DND-41 (cell line): ENCODE results near the gene ATP9A.

ENCODE experiments used
- ATAC-seq: fragments of 200-7000 bp; cut with Tn5 transposase; 3 replicates; pipeline ENCODE4 v1.9.1; 2021; ENCODE audit warnings: low read depth; ENCODE audit not compliant: insufficient read depth
- DNase-seq: peaks from one replicate; pipeline ENCODE4 v3.0.0-alpha.2; 2020
- H2AFZ ChIP-seq: 2 replicates; pipeline ENCODE4 v1.6.0; 2012; ENCODE audit warnings: low read depth, low read length
- H3K27ac ChIP-seq: 2 replicates; pipeline ENCODE4 v1.5.1; 2012; ENCODE audit warnings: low read length, inconsistent platforms
- H3K27me3 ChIP-seq: fragments of 200-600 bp; sonication (generic); 2 replicates; pipeline ENCODE4 v1.6.0; 2012; ENCODE audit warnings: low read length, mild to moderate bottlenecking, inconsistent platforms; ENCODE audit not compliant: insufficient read depth, poor library complexity
- H3K36me3 ChIP-seq: 2 replicates; pipeline ENCODE4 v1.5.1; 2012; ENCODE audit warnings: low read length, inconsistent platforms; ENCODE audit not compliant: insufficient read depth
- H3K4me1 ChIP-seq: 2 replicates; pipeline ENCODE4 v1.5.1; 2012; ENCODE audit warnings: mild to moderate bottlenecking, low read length; ENCODE audit not compliant: insufficient read depth
- H3K4me2 ChIP-seq: 2 replicates; pipeline ENCODE4 v1.6.0; 2012; ENCODE audit warnings: mild to moderate bottlenecking, moderate library complexity, low read length, inconsistent platforms; ENCODE audit not compliant: insufficient read depth
- H3K4me3 ChIP-seq, 2 experiments: fragments of 200-600 bp in 1 of 2; shearing (Covaris generic) in 1 of 2; 2 replicates each; pipeline ENCODE4 v1.5.1; 2012 to 2016; ENCODE audit warnings: inconsistent platforms in 2 of 2, low read length in 2 of 2, mild to moderate bottlenecking in 2 of 2, low read depth in 1 of 2, moderate library complexity in 1 of 2
- H3K79me2 ChIP-seq: 2 replicates; pipeline ENCODE4 v1.6.0; 2012; ENCODE audit warnings: low read length, inconsistent platforms; ENCODE audit not compliant: insufficient read depth
- H3K9ac ChIP-seq: 2 replicates; pipeline ENCODE4 v1.6.0; 2012; ENCODE audit warnings: low read depth, mild to moderate bottlenecking, inconsistent platforms, low read length, moderate library complexity
- H3K9me3 ChIP-seq: 2 replicates; pipeline ENCODE4 v1.5.1; 2012; ENCODE audit warnings: low read length, moderate library complexity, mild to moderate bottlenecking, inconsistent platforms; ENCODE audit not compliant: insufficient read depth, severe bottlenecking
- H4K20me1 ChIP-seq: 2 replicates; pipeline ENCODE4 v1.6.0; 2012; ENCODE audit warnings: low read length; ENCODE audit not compliant: insufficient read depth
- EZH2 ChIP-seq: IDR thresholded peaks from 3 replicates; pipeline ENCODE4 v1.6.1; 2012; ENCODE audit warnings: borderline replicate concordance, low read depth, mild to moderate bottlenecking, moderate library complexity, low read length, inconsistent platforms; ENCODE audit not compliant: severe bottlenecking
- TF ChIP-seq, protein P1 (sequence below): IDR thresholded peaks from 2 replicates; pipeline ENCODE4 v1.5.1; 2012; ENCODE audit warnings: borderline replicate concordance, low read length, moderate library complexity, mild to moderate bottlenecking; ENCODE audit not compliant: poor library complexity, severe bottlenecking; ENCODE audit errors: extremely low read depth

Gene ATP9A

DNA sequence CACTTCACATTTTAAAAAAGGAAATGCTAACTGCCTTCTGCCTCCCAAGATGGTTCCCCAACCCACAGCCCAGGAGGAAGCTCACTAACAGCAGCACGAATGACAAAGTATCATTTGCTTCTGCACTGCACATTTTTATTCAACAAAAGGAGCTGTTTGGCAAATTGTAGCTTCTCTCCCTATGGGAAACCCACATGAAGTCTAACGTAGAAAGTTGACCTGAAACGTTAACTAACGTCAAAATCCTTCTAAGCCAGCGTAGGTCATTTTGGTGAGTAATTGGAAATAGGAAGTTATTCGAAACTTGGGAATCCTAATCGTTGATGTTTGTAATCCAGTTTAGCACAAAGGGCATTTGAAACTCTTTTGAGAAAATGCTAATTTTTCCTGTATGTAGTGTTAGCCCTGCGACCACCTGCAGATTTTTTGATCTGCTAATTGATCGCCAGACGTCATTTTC lies 31.2 kb upstream of the ATP9A start:
- ATAC-seq (no peak), DNase-seq (no peak)
- Histone ChIP-seq H3K27ac (no peak overlapping the region), H3K9me3 (no peaks in the 10 kb centered on the region), H3K36me3 (no peaks in the 10 kb centered on the region), H3K9ac (no peak overlapping the region), H2AFZ (no peak overlapping the region), H4K20me1 (no peaks in the 10 kb centered on the region), H3K79me2 (no peaks in the 10 kb centered on the region), H3K4me1 (no peaks in the 10 kb centered on the region), H3K4me2 (no peak overlapping the region), H3K4me3 (no peak overlapping the region), H3K27me3 (no peaks in the 10 kb centered on the region)
- no peak for TF ChIP-seq EZH2
- TF ChIP-seq, protein P1, sequence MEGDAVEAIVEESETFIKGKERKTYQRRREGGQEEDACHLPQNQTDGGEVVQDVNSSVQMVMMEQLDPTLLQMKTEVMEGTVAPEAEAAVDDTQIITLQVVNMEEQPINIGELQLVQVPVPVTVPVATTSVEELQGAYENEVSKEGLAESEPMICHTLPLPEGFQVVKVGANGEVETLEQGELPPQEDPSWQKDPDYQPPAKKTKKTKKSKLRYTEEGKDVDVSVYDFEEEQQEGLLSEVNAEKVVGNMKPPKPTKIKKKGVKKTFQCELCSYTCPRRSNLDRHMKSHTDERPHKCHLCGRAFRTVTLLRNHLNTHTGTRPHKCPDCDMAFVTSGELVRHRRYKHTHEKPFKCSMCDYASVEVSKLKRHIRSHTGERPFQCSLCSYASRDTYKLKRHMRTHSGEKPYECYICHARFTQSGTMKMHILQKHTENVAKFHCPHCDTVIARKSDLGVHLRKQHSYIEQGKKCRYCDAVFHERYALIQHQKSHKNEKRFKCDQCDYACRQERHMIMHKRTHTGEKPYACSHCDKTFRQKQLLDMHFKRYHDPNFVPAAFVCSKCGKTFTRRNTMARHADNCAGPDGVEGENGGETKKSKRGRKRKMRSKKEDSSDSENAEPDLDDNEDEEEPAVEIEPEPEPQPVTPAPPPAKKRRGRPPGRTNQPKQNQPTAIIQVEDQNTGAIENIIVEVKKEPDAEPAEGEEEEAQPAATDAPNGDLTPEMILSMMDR = no peak

DNA sequence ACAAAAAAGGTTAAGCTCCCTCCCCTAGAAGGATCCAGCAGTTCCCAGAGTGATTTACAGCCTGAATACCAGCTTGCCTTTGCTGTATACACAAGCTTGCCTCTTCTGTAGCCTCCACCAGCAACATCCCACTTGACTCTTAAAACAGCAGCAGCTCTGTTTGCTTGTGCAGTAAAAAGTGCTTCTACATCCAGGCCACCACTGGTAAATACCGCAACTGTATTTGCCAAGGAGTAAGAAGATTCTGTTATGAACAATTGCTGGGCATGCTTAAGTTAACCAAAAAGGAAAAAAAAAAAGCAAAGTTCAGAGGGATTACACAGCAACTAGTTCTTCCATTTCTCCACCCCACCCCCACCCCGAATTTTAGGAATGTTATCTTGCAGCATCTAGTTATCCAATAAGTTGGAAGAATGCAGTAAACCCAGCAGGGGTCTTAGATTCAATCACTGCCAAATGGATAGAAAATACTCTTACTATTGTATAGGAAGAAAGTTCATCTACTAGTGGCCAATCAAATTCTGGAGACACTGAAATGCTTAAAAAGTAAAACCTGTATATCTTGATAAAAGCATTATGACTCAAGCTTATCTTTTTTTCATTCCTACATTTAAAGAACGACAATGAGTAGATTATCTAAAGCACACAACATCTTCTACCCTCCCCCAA lies 29.3 kb upstream of the ATP9A start:
- Histone ChIP-seq H3K4me1 (no peaks in the 10 kb centered on the region), H3K36me3 (no peaks in the 10 kb centered on the region), H3K4me2 (no peak overlapping the region), H4K20me1 (no peaks in the 10 kb centered on the region), H2AFZ (no peak overlapping the region), H3K4me3 (no peak overlapping the region), H3K27ac (no peak overlapping the region), H3K79me2 (no peaks in the 10 kb centered on the region), H3K9ac (no peak overlapping the region), H3K9me3 (no peaks in the 10 kb centered on the region), H3K27me3 (no peaks in the 10 kb centered on the region)
- DNase-seq (no peak), ATAC-seq (no peak)
- TF ChIP-seq, protein P1 = no peak
- no peak for TF ChIP-seq EZH2

DNA sequence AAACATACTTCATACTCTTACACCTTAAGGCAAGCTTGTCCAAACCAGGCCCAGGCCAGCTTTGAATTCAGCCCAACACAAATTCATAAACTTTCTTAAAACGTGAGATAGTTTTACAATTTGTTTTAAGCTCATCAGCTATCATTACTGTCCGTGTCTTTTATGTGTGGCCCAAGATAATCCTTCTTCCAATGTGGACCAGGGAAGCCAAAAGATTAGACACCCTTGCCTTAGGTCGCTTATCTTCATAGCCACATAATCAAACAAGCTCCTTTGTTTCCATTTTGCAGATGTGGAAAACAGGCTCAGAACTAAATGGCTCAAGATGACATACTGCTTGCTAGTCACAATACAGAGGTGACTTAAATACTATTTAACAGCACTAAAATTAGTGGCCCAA lies 28.1 kb upstream of the ATP9A start:
- no peak overlapping the region for H3K4me3 ChIP-seq
- TF ChIP-seq, protein P1 = no peak
- no peak for TF ChIP-seq EZH2
- no peaks in the 10 kb centered on the region for H3K27me3 ChIP-seq
- H3K36me3 ChIP-seq = no peaks in the 10 kb centered on the region
- H4K20me1 ChIP-seq = no peaks in the 10 kb centered on the region
- no peak overlapping the region for H3K4me2 ChIP-seq
- no peak for ATAC-seq
- no peak overlapping the region for H3K9ac ChIP-seq
- no peak overlapping the region for H3K27ac ChIP-seq
- H3K9me3 ChIP-seq = no peaks in the 10 kb centered on the region
- no peaks in the 10 kb centered on the region for H3K4me1 ChIP-seq
- no peak overlapping the region for H2AFZ ChIP-seq
- DNase-seq = no peak
- H3K79me2 ChIP-seq = no peaks in the 10 kb centered on the region
